HG02852 (cell line): ENCODE results near the gene SAYSD1.
A peak's percentile ranks its signal among the peaks of the same experiment; 100 is the strongest.

Source experiments
- ATAC-seq: cut with Tn5 transposase; IDR thresholded peaks from one replicate; pipeline ENCODE4 v1.9.1; 2021; ENCODE audit warnings: mild to moderate bottlenecking, moderate library complexity; ENCODE audit not compliant: unreplicated experiment

The SAYSD1 gene

GRCh38 chr6:39079197-39080125 is 35.5 kb downstream of the SAYSD1 start:
- no peak for ATAC-seq

DNA sequence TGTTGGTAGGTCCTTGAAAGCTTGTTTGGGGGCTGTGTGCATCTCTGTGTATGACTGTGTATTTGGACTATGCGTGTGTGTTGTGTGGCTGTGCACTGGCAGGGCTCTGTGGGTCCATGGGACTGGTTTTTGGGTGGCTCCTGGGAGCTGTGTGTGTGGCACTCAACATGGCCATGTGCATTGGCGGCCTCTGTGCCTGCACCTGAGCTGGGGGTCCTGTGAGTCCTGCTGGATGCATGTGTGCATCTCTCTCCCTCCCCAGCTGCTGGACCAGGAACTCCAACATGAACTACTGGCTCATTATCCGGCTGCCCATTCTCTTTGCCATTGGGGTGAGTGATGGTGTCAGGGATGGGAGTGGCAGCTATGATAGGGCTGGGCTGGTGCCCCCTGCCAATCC is 36.3 kb downstream of the SAYSD1 start:
- no peak for ATAC-seq

DNA sequence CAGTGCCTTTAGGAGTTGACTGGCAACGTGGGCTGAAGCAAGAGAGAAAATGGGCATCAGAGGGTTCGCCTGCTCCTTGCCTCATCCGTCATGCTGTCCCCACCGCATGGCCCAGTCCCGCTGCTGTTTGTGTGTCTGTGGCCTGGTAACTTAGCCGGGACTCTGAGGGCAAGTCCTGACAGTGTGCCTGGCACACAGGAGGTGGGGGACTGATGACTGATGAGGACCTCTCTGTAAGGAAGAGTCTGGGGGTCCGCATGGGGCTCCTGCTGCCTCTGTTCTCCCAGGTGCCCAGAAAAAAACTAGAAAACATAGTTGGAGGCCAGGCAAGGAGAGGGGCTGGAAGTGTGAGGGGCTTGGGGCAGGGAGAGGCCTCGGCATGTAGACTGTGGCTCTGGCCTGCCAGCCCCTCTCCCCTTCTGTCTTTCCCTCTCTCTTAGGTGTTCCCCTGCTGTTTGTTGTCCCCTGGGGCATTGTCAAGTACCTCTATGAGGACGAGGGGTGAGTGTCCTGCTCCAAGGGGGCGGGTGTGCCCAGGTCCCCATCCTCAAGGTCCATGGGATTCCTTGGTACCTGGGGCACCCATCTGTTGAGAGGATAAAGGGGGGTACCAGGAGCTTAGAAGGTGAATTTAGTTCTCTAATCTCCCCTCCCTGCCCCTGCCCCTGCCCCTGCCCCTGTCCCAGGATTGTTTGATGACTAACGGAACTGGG is 36.9 kb downstream of the SAYSD1 start:
- no peak for ATAC-seq

- peak; percentile 38 for ATAC-seq
These were observed 38.1 kb downstream of the SAYSD1 start for GRCh38 chr6:39076623-39077535.

- ATAC-seq, result no peak
These were observed 39.0 kb downstream of the SAYSD1 start for GRCh38 chr6:39075807-39076622.

DNA sequence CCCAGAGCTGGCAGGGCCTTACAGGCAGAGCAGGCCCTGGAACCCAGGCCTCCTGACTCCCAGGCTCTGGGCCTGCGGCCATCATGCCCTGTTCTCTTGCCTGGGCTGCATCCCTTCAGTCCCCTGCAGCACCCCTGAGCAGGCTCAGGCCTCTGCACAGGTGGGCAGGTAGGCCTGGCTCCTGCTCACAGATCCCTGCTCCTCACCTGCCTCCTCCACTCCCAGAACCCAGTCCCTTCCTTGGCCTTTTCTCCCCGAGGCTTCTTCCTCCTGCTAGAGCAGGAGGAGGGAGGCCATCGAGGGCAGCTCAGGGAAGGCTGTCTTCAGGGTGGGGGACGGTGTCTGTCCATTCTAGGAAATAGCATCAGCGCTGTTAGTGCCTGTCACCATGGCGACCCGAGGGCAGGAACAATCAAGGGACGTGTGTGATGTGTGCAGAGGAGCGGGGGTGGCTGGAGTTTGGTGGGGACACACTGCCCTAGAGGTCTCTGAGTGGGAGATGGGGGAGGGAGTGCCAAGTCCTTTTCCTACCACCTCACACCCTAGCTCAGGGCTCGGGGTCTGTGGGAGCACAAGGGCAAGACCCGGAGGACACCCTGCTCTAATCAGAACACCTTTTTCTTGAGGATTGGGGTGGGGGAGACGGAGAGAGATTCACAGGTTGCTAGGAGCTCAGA is 39.8 kb downstream of the SAYSD1 start:
- ATAC-seq, result no peak

- no peak for ATAC-seq
These were observed 40.5 kb downstream of the SAYSD1 start for GRCh38 chr6:39074486-39074885.

- no peak for ATAC-seq
These were observed 41.3 kb downstream of the SAYSD1 start for GRCh38 chr6:39073471-39074355.

GRCh38 chr6:39072830-39073229 is 42.2 kb downstream of the SAYSD1 start:
- no peak for ATAC-seq

- no peak for ATAC-seq
These were observed 46.6 kb downstream of the SAYSD1 start for GRCh38 chr6:39068391-39068790.

GRCh38 chr6:39065561-39065960 is 49.4 kb downstream of the SAYSD1 start:
- no peak for ATAC-seq

DNA sequence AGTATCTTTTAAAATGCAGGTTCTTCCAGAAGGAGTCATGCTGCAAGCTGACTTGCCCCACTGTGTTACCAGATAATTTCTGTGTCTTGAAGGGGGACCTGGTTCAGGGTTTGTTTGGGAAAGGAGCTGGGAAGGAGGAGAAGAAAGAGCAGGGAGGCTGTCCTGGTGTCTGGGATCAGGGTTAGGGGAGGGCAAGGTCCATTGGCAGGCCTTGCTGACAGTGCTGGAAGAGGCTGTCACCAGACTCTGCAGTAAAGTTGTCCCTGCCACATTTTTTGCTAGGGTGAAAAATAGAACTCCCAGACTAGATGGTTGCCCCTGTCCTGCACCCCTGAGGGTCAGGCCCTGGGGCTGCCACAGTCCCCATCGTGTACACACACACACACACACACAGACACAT is 51.5 kb downstream of the SAYSD1 start:
- no peak for ATAC-seq

GRCh38 chr6:39062014-39062740 is 52.8 kb downstream of the SAYSD1 start:
- no peak for ATAC-seq

GRCh38 chr6:39061588-39061987 is 53.4 kb downstream of the SAYSD1 start:
- ATAC-seq, result no peak

- ATAC-seq, result no peak
These were observed 53.8 kb downstream of the SAYSD1 start for GRCh38 chr6:39061182-39061581.

GRCh38 chr6:39060467-39061160 is 54.4 kb downstream of the SAYSD1 start:
- no peak for ATAC-seq
